IMR-90 (cell line): ENCODE data around the gene CCDC38. TPM values are rescaled to one million over a fixed set of nuclear protein-coding genes. Genes with fewer than 3 reads are reported as not detected.

ENCODE experiments used
- ATAC-seq: fragments of 200-7000 bp; cut with Tn5 transposase; 2 replicates; pipeline ENCODE4 v1.9.1; 2020; ENCODE audit warnings: low read depth, mild to moderate bottlenecking, moderate library complexity
- BruUV-seq: library from RNA; stranded (reverse); fragments of 400-500 nt; replicated peaks from 2 replicates; lab custom pipeline; 2021; lab: Mats Ljungman, UMichigan
- CTCF ChIA-PET: fragments of 300-600 bp; formaldehyde crosslinking; extraction: SDS; loops from one replicate; lab custom pipeline; 2021; ENCODE audit warnings: antibody characterized with exemption; lab: Yijun Ruan, JAX
- POLR2A ChIA-PET: fragments of 300-600 bp; sonication (Branson Sonifier 250); formaldehyde crosslinking; loops from one replicate; lab custom pipeline; 2022; ENCODE audit warnings: antibody characterized with exemption; ENCODE audit not compliant: unreplicated experiment; lab: Charles Lee
- DNase-seq: peaks from one replicate; pipeline ENCODE4 v3.0.0; 2013
- H2AFZ ChIP-seq: replicated peaks from 2 replicates; pipeline ENCODE3; 2013; ENCODE audit warnings: low read length, mild to moderate bottlenecking; ENCODE audit not compliant: poor library complexity
- H2AK5ac ChIP-seq: 2 replicates; pipeline ENCODE4 v1.6.1; 2013; ENCODE audit warnings: low read depth, low read length, inconsistent platforms
- H2AK9ac ChIP-seq: replicated peaks from 2 replicates; pipeline ENCODE3; 2013; ENCODE audit warnings: mild to moderate bottlenecking, low read depth, low read length, moderate library complexity; ENCODE audit not compliant: poor library complexity
- H2BK120ac ChIP-seq: 2 replicates; pipeline ENCODE4 v1.6.1; 2013; ENCODE audit warnings: low read depth, low read length, inconsistent platforms
- H2BK15ac ChIP-seq: 3 replicates; pipeline ENCODE4 v1.6.1; 2013; ENCODE audit warnings: low read depth, low read length, inconsistent platforms
- H2BK20ac ChIP-seq: 2 replicates; pipeline ENCODE4 v1.6.1; 2013; ENCODE audit warnings: low read depth, mild to moderate bottlenecking, inconsistent platforms, low read length, moderate library complexity
- H2BK5ac ChIP-seq: 2 replicates; pipeline ENCODE4 v1.6.1; 2013; ENCODE audit warnings: mild to moderate bottlenecking, low read depth, low read length, inconsistent platforms; ENCODE audit not compliant: poor library complexity, severe bottlenecking
- H3K14ac ChIP-seq: replicated peaks from 2 replicates; pipeline ENCODE4 v1.6.1; 2013; ENCODE audit warnings: low read depth, low read length, inconsistent platforms
- H3K18ac ChIP-seq: 2 replicates; pipeline ENCODE4 v1.6.1; 2013; ENCODE audit warnings: low read depth, low read length, control low read depth
- H3K23ac ChIP-seq: 2 replicates; pipeline ENCODE4 v1.6.1; 2013; ENCODE audit warnings: low read depth, low read length, inconsistent platforms
- H3K27ac ChIP-seq: 2 replicates; pipeline ENCODE4 v1.5.1; 2013; ENCODE audit warnings: mild to moderate bottlenecking, control low read depth, low read length; ENCODE audit not compliant: insufficient read depth
- H3K27me3 ChIP-seq: 2 replicates; pipeline ENCODE4 v1.6.1; 2013; ENCODE audit warnings: low read length; ENCODE audit not compliant: control insufficient read depth, insufficient read depth
- H3K36me3 ChIP-seq: 2 replicates; pipeline ENCODE4 v1.6.1; 2013; ENCODE audit warnings: low read length, mixed read lengths; ENCODE audit not compliant: control insufficient read depth, insufficient read depth
- H3K4ac ChIP-seq: 2 replicates; pipeline ENCODE4 v1.6.1; 2013; ENCODE audit warnings: low read depth, low read length, inconsistent platforms
- H3K4me1 ChIP-seq: 2 replicates; pipeline ENCODE4 v1.6.1; 2013; ENCODE audit warnings: low read length, mixed read lengths; ENCODE audit not compliant: control insufficient read depth, insufficient read depth
- H3K4me2 ChIP-seq: 2 replicates; pipeline ENCODE4 v1.6.1; 2013; ENCODE audit warnings: low read depth, mild to moderate bottlenecking, control low read depth, low read length, moderate library complexity
- H3K4me3 ChIP-seq: 2 replicates; pipeline ENCODE4 v1.5.1; 2013; ENCODE audit warnings: low read depth, mild to moderate bottlenecking, control low read depth, low read length, moderate library complexity; ENCODE audit not compliant: insufficient read depth
- H3K56ac ChIP-seq: 2 replicates; pipeline ENCODE4 v1.6.1; 2013; ENCODE audit warnings: low read length, inconsistent platforms; ENCODE audit not compliant: insufficient read depth; ENCODE audit errors: extremely low read depth
- H3K79me1 ChIP-seq, 2 experiments: 2 replicates each; pipeline ENCODE4 v1.6.1; 2013; ENCODE audit warnings: low read length in 2 of 2, inconsistent platforms in 1 of 2, low read depth in 1 of 2
- H3K9ac ChIP-seq: 2 replicates; pipeline ENCODE4 v1.6.1; 2013; ENCODE audit warnings: low read depth, low read length, control low read depth
- H3K9me1 ChIP-seq: 2 replicates; pipeline ENCODE4 v1.6.1; 2013; ENCODE audit warnings: low read length, inconsistent platforms; ENCODE audit not compliant: insufficient read depth
- H3K9me3 ChIP-seq: 2 replicates; pipeline ENCODE4 v1.6.1; 2013; ENCODE audit warnings: low read length; ENCODE audit not compliant: control insufficient read depth, insufficient read depth
- H4K20me1 ChIP-seq: 2 replicates; pipeline ENCODE4 v1.6.1; 2013; ENCODE audit warnings: low read length, inconsistent platforms; ENCODE audit not compliant: insufficient read depth
- H4K5ac ChIP-seq: 2 replicates; pipeline ENCODE4 v1.6.1; 2013; ENCODE audit warnings: mild to moderate bottlenecking, low read depth, low read length, control low read depth
- H4K8ac ChIP-seq, 2 experiments: 2 replicates each; pipeline ENCODE4 v1.6.1; 2013; ENCODE audit warnings: low read depth in 2 of 2, low read length in 2 of 2, control low read depth in 1 of 2, inconsistent platforms in 1 of 2
- H4K91ac ChIP-seq: 2 replicates; pipeline ENCODE4 v1.6.1; 2013; ENCODE audit warnings: low read depth, low read length, inconsistent platforms; ENCODE audit not compliant: insufficient read depth
- BHLHE40 ChIP-seq: fragments of 150-350 bp; IDR thresholded peaks from 2 replicates; pipeline ENCODE4 v1.6.1; 2016; ENCODE audit warnings: mild to moderate bottlenecking, low read depth, low read length
- MAFK ChIP-seq: IDR thresholded peaks from 2 replicates; pipeline ENCODE4 v1.6.1; 2012; ENCODE audit warnings: low read depth, low read length, improper control_type of control experiment
- RFX5 ChIP-seq: IDR thresholded peaks from 2 replicates; pipeline ENCODE4 v1.8.0; 2012; ENCODE audit warnings: low read depth, mild to moderate bottlenecking, low read length, moderate library complexity
- USF2 ChIP-seq: fragments of 150-350 bp; IDR thresholded peaks from 2 replicates; pipeline ENCODE4 v1.6.1; 2017; ENCODE audit warnings: mild to moderate bottlenecking, antibody characterized with exemption, low read length, low read depth
- WGBS, 2 experiments: methylation state at CpG; one replicate each; pipeline versions ENCODE4 v1.1.5 to v1.1.7; 2013; ENCODE audit warnings: missing lambda C conversion rate in 2 of 2; ENCODE audit not compliant: insufficient read length in 1 of 2; ENCODE audit errors: extremely low coverage in 2 of 2; 5-methylcytosine and 5-hydroxymethylcytosine counted together
- dilution Hi-C: fragments of 300-500 bp; cut with HindIII; formaldehyde crosslinking; loops from one replicate; pipeline ENCODE4 v1.14.3; 2018; ENCODE audit warnings: low sequenced_read_pairs; ENCODE audit not compliant: unreplicated experiment
- in situ Hi-C: fragments of 300-500 bp; cut with MboI; formaldehyde crosslinking; loops from 3 replicates; pipeline ENCODE4 v1.14.3; 2019; ENCODE audit warnings: low sequenced_read_pairs, inconsistent platforms, mixed read lengths
- intact Hi-C: fragments of 100-400 bp; cut with micrococcal nuclease; formaldehyde crosslinking; loops from 2 replicates; pipeline ENCODE4 v1.10.0; 2022
- polyA plus RNA-seq, 3 experiments: library from polyadenylated mRNA; depleted of rRNA; stranded (reverse); fragments of >200 nt; gene quantifications; 2 replicates each; pipeline ENCODE4 v1.2.3, GENCODE V29; 2012; ENCODE audit warnings: low replicate concordance in 1 of 3
- total RNA-seq: library from RNA; depleted of rRNA; stranded (reverse); fragments of >200 nt; gene quantifications from 2 replicates; pipeline ENCODE4 v1.2.3, GENCODE V29; 2012
- TF ChIP-seq, protein P1 (sequence below): fragments of 150-350 bp; IDR thresholded peaks from 2 replicates; pipeline ENCODE4 v1.6.1; 2016; ENCODE audit warnings: low read depth, mild to moderate bottlenecking, low read length, moderate library complexity, borderline replicate concordance
- TF ChIP-seq, protein P2 (sequence below): conservative IDR thresholded peaks from 2 replicates; pipeline ENCODE4 v1.5.1; 2012; ENCODE audit warnings: mild to moderate bottlenecking, low read depth, low read length, improper control_type of control experiment

Gene CCDC38
- total and polyA plus RNA-seq, 2 of the 4 experiments (the other 2 are of a cell fraction): not detected

GRCh38 chr12:95919110-95919509 lies 23.3 kb downstream of the CCDC38 start:
- H3K4ac ChIP-seq: no peak overlapping the region
- no peak overlapping the region for H3K18ac ChIP-seq
- no peak for TF ChIP-seq USF2
- no peak for TF ChIP-seq MAFK
- TF ChIP-seq, protein P1, sequence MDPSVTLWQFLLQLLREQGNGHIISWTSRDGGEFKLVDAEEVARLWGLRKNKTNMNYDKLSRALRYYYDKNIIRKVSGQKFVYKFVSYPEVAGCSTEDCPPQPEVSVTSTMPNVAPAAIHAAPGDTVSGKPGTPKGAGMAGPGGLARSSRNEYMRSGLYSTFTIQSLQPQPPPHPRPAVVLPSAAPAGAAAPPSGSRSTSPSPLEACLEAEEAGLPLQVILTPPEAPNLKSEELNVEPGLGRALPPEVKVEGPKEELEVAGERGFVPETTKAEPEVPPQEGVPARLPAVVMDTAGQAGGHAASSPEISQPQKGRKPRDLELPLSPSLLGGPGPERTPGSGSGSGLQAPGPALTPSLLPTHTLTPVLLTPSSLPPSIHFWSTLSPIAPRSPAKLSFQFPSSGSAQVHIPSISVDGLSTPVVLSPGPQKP: no peak
- TF ChIP-seq, protein P2, sequence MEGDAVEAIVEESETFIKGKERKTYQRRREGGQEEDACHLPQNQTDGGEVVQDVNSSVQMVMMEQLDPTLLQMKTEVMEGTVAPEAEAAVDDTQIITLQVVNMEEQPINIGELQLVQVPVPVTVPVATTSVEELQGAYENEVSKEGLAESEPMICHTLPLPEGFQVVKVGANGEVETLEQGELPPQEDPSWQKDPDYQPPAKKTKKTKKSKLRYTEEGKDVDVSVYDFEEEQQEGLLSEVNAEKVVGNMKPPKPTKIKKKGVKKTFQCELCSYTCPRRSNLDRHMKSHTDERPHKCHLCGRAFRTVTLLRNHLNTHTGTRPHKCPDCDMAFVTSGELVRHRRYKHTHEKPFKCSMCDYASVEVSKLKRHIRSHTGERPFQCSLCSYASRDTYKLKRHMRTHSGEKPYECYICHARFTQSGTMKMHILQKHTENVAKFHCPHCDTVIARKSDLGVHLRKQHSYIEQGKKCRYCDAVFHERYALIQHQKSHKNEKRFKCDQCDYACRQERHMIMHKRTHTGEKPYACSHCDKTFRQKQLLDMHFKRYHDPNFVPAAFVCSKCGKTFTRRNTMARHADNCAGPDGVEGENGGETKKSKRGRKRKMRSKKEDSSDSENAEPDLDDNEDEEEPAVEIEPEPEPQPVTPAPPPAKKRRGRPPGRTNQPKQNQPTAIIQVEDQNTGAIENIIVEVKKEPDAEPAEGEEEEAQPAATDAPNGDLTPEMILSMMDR: no peak
- TF ChIP-seq BHLHE40: no peak
- TF ChIP-seq RFX5: no peak
- no peak overlapping the region for H3K27ac ChIP-seq
- no peak overlapping the region for H2BK120ac ChIP-seq
- peaks cover 7% of the 10 kb centered on the region for H3K27me3 ChIP-seq
- H3K56ac ChIP-seq: no peak overlapping the region
- no peaks in the 10 kb centered on the region for H3K79me1 ChIP-seq
- intact Hi-C loops: loop anchor here (2.0 kb wide), 1 partner anchor 296 kb away; no protein-coding TSS in a partner anchor
- no peak overlapping the region for H3K4me3 ChIP-seq
- H2AFZ ChIP-seq: no peak overlapping the region
- no peak overlapping the region for H2BK15ac ChIP-seq
- no peak overlapping the region for H2BK20ac ChIP-seq
- H4K8ac ChIP-seq: no peak overlapping the region
- H4K5ac ChIP-seq: no peak overlapping the region
- no peaks in the 10 kb centered on the region for H3K9me1 ChIP-seq
- no TSS peak for BruUV-seq
- H3K4me1 ChIP-seq: no peaks in the 10 kb centered on the region
- no peak overlapping the region for H2BK5ac ChIP-seq
- dilution Hi-C loops: no loop called here
- ChIA-PET CTCF (interaction anchor here (1.1 to 1.9 kb wide), 4 partner anchors 23 to 96 kb away, joined by 3 to 11 read pairs (median 4); partner anchors contain the start of gene CCDC38), POLR2A (no interaction called here)
- H4K91ac ChIP-seq: no peak overlapping the region
- ATAC-seq (no peak), DNase-seq (no peak)
- no peak overlapping the region for H3K14ac ChIP-seq
- H4K20me1 ChIP-seq: no peaks in the 10 kb centered on the region
- H3K9me3 ChIP-seq: no peaks in the 10 kb centered on the region
- H3K23ac ChIP-seq: no peak overlapping the region
- no peaks in the 10 kb centered on the region for H3K36me3 ChIP-seq
- in situ Hi-C loops: no loop called here
- no peak overlapping the region for H2AK9ac ChIP-seq
- no peak overlapping the region for H3K4me2 ChIP-seq
- no peak overlapping the region for H3K9ac ChIP-seq
- WGBS, 2 experiments: 50 to 85% methylated on average over 2 of the region's 6 CpGs
- H2AK5ac ChIP-seq: no peak overlapping the region
